CD8-positive, alpha-beta memory T cell (primary cell): ENCODE results near the gene NAGA. TPM values are rescaled to one million over a fixed set of nuclear protein-coding genes. Genes with fewer than 3 reads are reported as not detected.

Experiments
- CTCF ChIA-PET: fragments of 350-600 bp; sonication (Branson Sonifier 250); formaldehyde crosslinking; loops from one replicate; lab custom pipeline; 2021; ENCODE audit warnings: antibody characterized with exemption; lab: Charles Lee
- POLR2A ChIA-PET: fragments of 350-600 bp; sonication (Branson Sonifier 250); formaldehyde crosslinking; loops from one replicate; lab custom pipeline; 2021; ENCODE audit warnings: antibody characterized with exemption; lab: Charles Lee
- DNase-seq, 5 donors: peaks; one replicate each; pipeline versions ENCODE4 v3.0.0 to v3.0.0-alpha.2; 2020 to 2022; ENCODE audit warnings: mixed read lengths in 1 of 5
- H3K27ac ChIP-seq: one replicate; pipeline ENCODE4 v1.7.0; 2013; ENCODE audit warnings: low read depth, mild to moderate bottlenecking, low read length, moderate library complexity
- H3K27me3 ChIP-seq: 2 replicates; pipeline ENCODE4 v1.7.0; 2013; ENCODE audit warnings: low read length, mild to moderate bottlenecking; ENCODE audit not compliant: insufficient read depth, poor library complexity, severe bottlenecking
- H3K36me3 ChIP-seq: 2 replicates; pipeline ENCODE4 v1.7.0; 2013; ENCODE audit warnings: mild to moderate bottlenecking, low read length, moderate library complexity; ENCODE audit not compliant: insufficient read depth
- H3K4me1 ChIP-seq: 2 replicates; pipeline ENCODE4 v1.7.0; 2013; ENCODE audit warnings: mild to moderate bottlenecking, low read length, moderate library complexity; ENCODE audit not compliant: insufficient read depth
- H3K4me3 ChIP-seq: 2 replicates; pipeline ENCODE4 v1.7.0; 2013; ENCODE audit warnings: mild to moderate bottlenecking, low read length
- H3K9me3 ChIP-seq: 2 replicates; pipeline ENCODE4 v1.7.0; 2013; ENCODE audit warnings: mild to moderate bottlenecking, low read length
- H3K27ac Mint-ChIP-seq, 8 donors: one replicate each; pipeline ENCODE4 v1.8.0; 2020 to 2021; ENCODE audit warnings: mixed read lengths in 8 of 8, mild to moderate bottlenecking in 6 of 8, inconsistent platforms in 3 of 8, moderate library complexity in 3 of 8
- H3K27me3 Mint-ChIP-seq, 2 donors: one replicate each; pipeline ENCODE4 v1.8.0; 2020 to 2021; ENCODE audit warnings: mixed read lengths in 2 of 2, mild to moderate bottlenecking in 1 of 2, moderate library complexity in 1 of 2
- H3K36me3 Mint-ChIP-seq, 3 donors: one replicate each; pipeline ENCODE4 v1.8.0; 2020 to 2021; ENCODE audit warnings: mixed read lengths in 3 of 3, inconsistent platforms in 1 of 3, mild to moderate bottlenecking in 1 of 3
- H3K4me1 Mint-ChIP-seq, 3 donors: one replicate each; pipeline ENCODE4 v1.8.0; 2020 to 2021; ENCODE audit warnings: mixed read lengths in 3 of 3, inconsistent platforms in 1 of 3, mild to moderate bottlenecking in 1 of 3
- H3K4me3 Mint-ChIP-seq, 7 donors: one replicate each; pipeline ENCODE4 v1.8.0; 2020 to 2021; ENCODE audit warnings: mixed read lengths in 7 of 7, mild to moderate bottlenecking in 6 of 7, moderate library complexity in 4 of 7, inconsistent platforms in 2 of 7
- H3K9me3 Mint-ChIP-seq, 5 donors: one replicate each; pipeline ENCODE4 v1.8.0; 2020 to 2022; ENCODE audit warnings: mixed read lengths in 5 of 5, mild to moderate bottlenecking in 3 of 5, moderate library complexity in 2 of 5, inconsistent platforms in 1 of 5
- polyA plus RNA-seq: library from polyadenylated mRNA; unstranded; fragments of 300-500 nt; fragmentation: Illumina TruSeq; gene quantifications from one replicate; pipeline ENCODE4 v1.2.3, GENCODE V29; 2021
- total RNA-seq, 2 experiments: library from RNA; stranded (reverse); gene quantifications; one replicate each; pipeline ENCODE4 v1.2.3, GENCODE V29; 2021

Gene NAGA
- total and polyA plus RNA-seq, 3 experiments from 2014 or later, result 19.0 to 21.2 (median 20.3) TPM

DNA sequence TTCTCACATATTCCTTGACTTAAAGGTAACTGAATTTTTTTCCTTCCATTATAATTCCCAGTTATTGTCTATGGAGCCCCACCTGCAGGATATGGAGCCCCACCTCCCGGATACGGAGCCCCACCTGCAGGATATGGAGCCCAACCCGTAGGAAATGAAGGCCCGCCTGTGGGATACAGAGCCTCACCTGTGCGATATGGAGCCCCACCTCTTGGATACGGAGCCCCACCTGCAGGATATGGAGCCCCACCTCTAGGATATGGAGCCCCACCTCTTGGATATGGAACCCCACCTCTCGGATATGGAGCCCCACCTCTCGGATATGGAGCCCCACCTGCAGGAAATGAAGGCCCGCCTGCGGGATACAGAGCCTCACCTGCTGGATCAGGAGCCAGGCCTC, 43.9 kb downstream of the NAGA start:
- DNase-seq, result no peak
- H3K9me3 Mint-ChIP-seq, result no peaks in the 10 kb centered on the region
- H3K4me3 Mint-ChIP-seq, result no peak overlapping the region
- peaks cover 10 to 19% (median 17%) of the 10 kb centered on the region in 3 donors for H3K4me1 Mint-ChIP-seq
- Histone ChIP-seq H3K27me3 (no peaks in the 10 kb centered on the region), H3K4me1 (peaks cover 9% of the 10 kb centered on the region), H3K9me3 (no peaks in the 10 kb centered on the region), H3K27ac (no peak overlapping the region), H3K4me3 (no peak overlapping the region), H3K36me3 (no peaks in the 10 kb centered on the region)
- POLR2A ChIA-PET, result no interaction called here
- H3K36me3 Mint-ChIP-seq, result no peaks in the 10 kb centered on the region
- peaks cover 0 to 1% of the 10 kb centered on the region in 2 donors for H3K27me3 Mint-ChIP-seq
- CTCF ChIA-PET, result no interaction called here
- H3K27ac Mint-ChIP-seq, result no peak overlapping the region

GRCh38 chr22:42025421-42025820, 45.2 kb downstream of the NAGA start:
- peaks cover 9% of the 10 kb centered on the region for H3K4me1 ChIP-seq
- ChIA-PET CTCF (no interaction called here), POLR2A (no interaction called here)
- Mint-ChIP-seq H3K27ac (no peak overlapping the region), H3K9me3 (no peaks in the 10 kb centered on the region), H3K4me3 (no peak overlapping the region), H3K4me1 (peaks cover 10 to 17% (median 10%) of the 10 kb centered on the region in 3 donors), H3K36me3 (no peaks in the 10 kb centered on the region), H3K27me3 (peaks cover 0 to 1% of the 10 kb centered on the region in 2 donors)
- no peaks in the 10 kb centered on the region for H3K9me3 ChIP-seq
- H3K4me3 ChIP-seq, result no peak overlapping the region
- no peaks in the 10 kb centered on the region for H3K27me3 ChIP-seq
- no peak for DNase-seq
- H3K36me3 ChIP-seq, result no peaks in the 10 kb centered on the region
- no peak overlapping the region for H3K27ac ChIP-seq

DNA sequence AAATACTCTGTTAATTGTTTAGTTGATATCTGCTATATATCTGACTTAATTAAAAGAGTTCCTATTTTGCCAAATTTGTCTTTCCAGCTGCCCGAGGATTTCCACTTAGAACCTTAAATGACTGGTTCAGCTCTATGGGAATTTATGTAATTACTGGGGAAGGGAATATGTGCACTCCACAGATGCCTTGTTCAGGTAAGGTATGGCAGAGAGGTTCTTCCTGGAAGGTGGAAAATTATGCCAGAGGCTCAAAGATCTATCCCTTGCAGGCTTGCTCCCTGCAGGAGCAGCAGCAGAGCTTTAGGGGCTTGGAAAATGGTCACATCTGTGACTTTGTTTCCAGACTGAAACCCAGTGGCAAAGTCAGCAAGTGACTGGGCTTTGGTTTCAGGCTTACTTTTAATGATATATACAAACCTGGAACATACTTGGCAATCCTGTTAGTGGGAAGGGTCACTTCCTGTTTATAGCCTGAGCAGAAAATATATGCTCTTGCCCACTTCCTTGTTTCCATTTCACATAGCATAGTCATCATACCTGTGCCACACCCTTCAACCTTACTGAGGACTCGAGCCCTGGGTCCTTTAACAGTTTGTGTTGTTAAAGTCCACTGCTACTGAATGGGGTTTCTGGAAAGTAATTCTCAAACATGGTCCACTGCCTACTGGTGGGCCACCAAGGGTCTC, 48.3 kb downstream of the NAGA start:
- H3K27ac ChIP-seq, result no peak overlapping the region
- H3K9me3 ChIP-seq, result no peaks in the 10 kb centered on the region
- CTCF ChIA-PET, result no interaction called here
- no peaks in the 10 kb centered on the region for H3K27me3 ChIP-seq
- no peaks in the 10 kb centered on the region for H3K36me3 ChIP-seq
- Mint-ChIP-seq H3K9me3 (no peaks in the 10 kb centered on the region), H3K4me3 (no peak overlapping the region), H3K36me3 (no peaks in the 10 kb centered on the region), H3K27me3 (peaks cover 3 to 4% of the 10 kb centered on the region in 2 donors), H3K4me1 (peaks cover 10 to 17% (median 10%) of the 10 kb centered on the region in 3 donors), H3K27ac (peak overlapping the region in 4 of 8 donors; percentile 31 to 70 (median 64))
- no peak overlapping the region for H3K4me3 ChIP-seq
- POLR2A ChIA-PET, result no interaction called here
- peaks cover 9% of the 10 kb centered on the region for H3K4me1 ChIP-seq
- DNase-seq, result no peak

DNA sequence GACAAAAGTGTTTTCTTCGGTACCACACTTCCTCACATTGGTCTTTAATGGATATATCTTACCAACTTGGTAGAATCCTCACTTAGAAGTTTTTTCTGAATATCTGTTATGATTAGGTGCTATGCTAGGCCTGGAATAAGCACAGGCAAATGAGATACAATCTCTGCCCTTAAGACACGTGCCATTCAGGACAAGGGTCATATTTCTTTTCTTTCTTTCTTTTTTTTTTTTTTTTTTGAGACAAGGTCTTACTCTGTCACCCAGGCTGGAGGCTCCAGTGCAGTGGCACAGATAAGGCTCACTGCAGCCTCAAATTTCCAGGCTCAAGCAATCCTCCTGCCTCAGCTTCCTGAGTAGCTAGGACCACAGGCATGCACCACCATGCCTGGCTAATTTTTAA, 49.0 kb downstream of the NAGA start:
- no peak overlapping the region for H3K4me3 ChIP-seq
- Mint-ChIP-seq H3K27ac (no peak overlapping the region), H3K4me3 (no peak overlapping the region), H3K27me3 (peaks cover 4 to 11% of the 10 kb centered on the region in 2 donors), H3K36me3 (peaks cover 0 to 1% (median 0%) of the 10 kb centered on the region in 3 donors), H3K9me3 (no peaks in the 10 kb centered on the region), H3K4me1 (peaks cover 10 to 17% (median 10%) of the 10 kb centered on the region in 3 donors)
- no peaks in the 10 kb centered on the region for H3K9me3 ChIP-seq
- H3K27ac ChIP-seq, result no peak overlapping the region
- no peaks in the 10 kb centered on the region for H3K27me3 ChIP-seq
- no peak for DNase-seq
- peaks cover 9% of the 10 kb centered on the region for H3K4me1 ChIP-seq
- CTCF ChIA-PET, result no interaction called here
- H3K36me3 ChIP-seq, result no peaks in the 10 kb centered on the region
- POLR2A ChIA-PET, result no interaction called here

DNA sequence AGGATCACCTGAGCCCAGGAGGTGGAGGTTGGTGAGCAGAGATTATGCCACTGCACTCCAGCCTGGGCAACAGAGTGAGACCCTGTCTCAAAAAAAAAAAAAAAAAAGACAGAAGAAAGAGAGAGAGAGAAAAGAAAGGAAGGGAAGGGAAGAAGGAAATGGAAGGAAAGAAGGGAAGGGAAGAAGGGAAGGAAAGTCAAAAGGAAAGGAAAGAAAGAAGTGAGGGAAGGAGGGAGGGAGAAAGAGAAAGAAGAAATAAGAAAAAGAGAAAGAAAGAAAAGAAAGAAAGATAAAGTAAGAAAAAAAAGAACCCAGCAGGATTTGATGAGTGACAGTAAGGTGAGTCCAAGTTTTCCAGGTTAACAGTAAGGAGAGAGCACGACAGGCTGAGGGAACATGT, 52.4 kb downstream of the NAGA start:
- no peaks in the 10 kb centered on the region for H3K9me3 ChIP-seq
- H3K27me3 ChIP-seq, result no peaks in the 10 kb centered on the region
- H3K4me3 ChIP-seq, result no peak overlapping the region
- Mint-ChIP-seq H3K36me3 (peaks cover 0 to 1% (median 0%) of the 10 kb centered on the region in 3 donors), H3K9me3 (no peaks in the 10 kb centered on the region), H3K4me1 (peaks cover 8 to 13% (median 10%) of the 10 kb centered on the region in 3 donors), H3K4me3 (no peak overlapping the region), H3K27ac (no peak overlapping the region), H3K27me3 (peaks cover 11 to 26% of the 10 kb centered on the region in 2 donors)
- DNase-seq, result no peak
- H3K36me3 ChIP-seq, result no peaks in the 10 kb centered on the region
- H3K4me1 ChIP-seq, result peaks cover 9% of the 10 kb centered on the region
- ChIA-PET CTCF (no interaction called here), POLR2A (no interaction called here)
- H3K27ac ChIP-seq, result no peak overlapping the region

DNA sequence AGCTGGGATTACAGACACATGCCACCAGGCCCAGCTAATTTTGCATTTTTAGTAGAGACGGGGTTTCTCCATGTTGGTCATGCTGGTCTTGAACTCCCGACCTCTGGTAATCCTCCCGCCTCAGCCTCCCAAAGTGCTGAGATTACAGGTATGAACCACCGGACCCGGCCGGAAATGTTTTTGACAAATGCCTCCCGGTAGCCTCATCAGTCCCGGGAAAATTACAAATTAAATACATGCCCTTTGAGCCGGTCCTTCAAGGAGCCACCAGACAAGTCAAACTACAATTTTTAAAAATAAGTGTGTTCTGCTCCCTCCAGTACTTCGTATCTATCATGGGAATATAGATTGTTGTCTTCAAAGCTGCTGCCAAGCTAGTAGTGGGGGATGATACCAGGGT, 54.5 kb downstream of the NAGA start:
- Mint-ChIP-seq H3K27me3 (peaks cover 18 to 26% of the 10 kb centered on the region in 2 donors), H3K4me1 (no peaks in the 10 kb centered on the region), H3K27ac (no peak overlapping the region), H3K9me3 (peaks cover 4 to 14% (median 9%) of the 10 kb centered on the region in 5 donors), H3K36me3 (peaks cover 0 to 3% (median 1%) of the 10 kb centered on the region in 3 donors), H3K4me3 (no peak overlapping the region)
- Histone ChIP-seq H3K4me1 (no peaks in the 10 kb centered on the region), H3K9me3 (no peaks in the 10 kb centered on the region), H3K4me3 (no peak overlapping the region), H3K36me3 (no peaks in the 10 kb centered on the region), H3K27me3 (no peaks in the 10 kb centered on the region), H3K27ac (no peak overlapping the region)
- ChIA-PET POLR2A (no interaction called here), CTCF (no interaction called here)
- no peak for DNase-seq

DNA sequence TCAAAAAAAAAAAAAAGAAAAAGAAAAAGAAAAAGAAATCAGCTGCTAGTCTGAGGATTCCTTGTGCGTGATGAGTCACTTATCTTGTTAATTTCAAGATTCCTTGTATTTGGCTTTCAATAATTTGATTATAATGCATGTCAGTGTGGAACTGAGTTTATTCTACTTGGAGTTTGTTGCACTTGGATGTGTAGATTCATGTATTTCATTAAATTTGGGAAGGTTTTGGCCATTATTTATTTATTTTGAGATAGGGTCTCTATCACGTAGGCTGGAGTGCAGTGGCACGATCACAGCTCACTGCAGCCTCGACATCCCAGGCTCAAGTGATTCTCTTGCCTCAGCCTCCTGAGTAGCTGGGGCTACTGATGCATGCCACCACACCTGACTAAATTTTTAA, 57.2 kb downstream of the NAGA start:
- H3K27ac ChIP-seq, result no peak overlapping the region
- H3K27ac Mint-ChIP-seq, result no peak overlapping the region
- no peaks in the 10 kb centered on the region for H3K4me1 Mint-ChIP-seq
- peaks cover 11 to 32% (median 20%) of the 10 kb centered on the region in 5 donors for H3K9me3 Mint-ChIP-seq
- DNase-seq, result no peak
- H3K4me3 ChIP-seq, result no peak overlapping the region
- H3K36me3 Mint-ChIP-seq, result peaks cover 0 to 13% (median 1%) of the 10 kb centered on the region in 3 donors
- CTCF ChIA-PET, result no interaction called here
- H3K9me3 ChIP-seq, result no peaks in the 10 kb centered on the region
- H3K27me3 Mint-ChIP-seq, result peaks cover 19 to 41% of the 10 kb centered on the region in 2 donors
- H3K36me3 ChIP-seq, result no peaks in the 10 kb centered on the region
- POLR2A ChIA-PET, result no interaction called here
- H3K27me3 ChIP-seq, result no peaks in the 10 kb centered on the region
- no peak overlapping the region for H3K4me3 Mint-ChIP-seq
- no peaks in the 10 kb centered on the region for H3K4me1 ChIP-seq

- Mint-ChIP-seq H3K27me3 (peaks cover 14 to 25% of the 10 kb centered on the region in 2 donors), H3K4me1 (no peaks in the 10 kb centered on the region), H3K4me3 (no peak overlapping the region), H3K27ac (no peak overlapping the region), H3K9me3 (peaks cover 11 to 32% (median 21%) of the 10 kb centered on the region in 5 donors), H3K36me3 (peaks cover 0 to 13% (median 0%) of the 10 kb centered on the region in 3 donors)
- no peak overlapping the region for H3K27ac ChIP-seq
- no peaks in the 10 kb centered on the region for H3K9me3 ChIP-seq
- no peak for DNase-seq
- H3K4me1 ChIP-seq, result no peaks in the 10 kb centered on the region
- H3K27me3 ChIP-seq, result no peaks in the 10 kb centered on the region
- POLR2A ChIA-PET, result no interaction called here
- no peaks in the 10 kb centered on the region for H3K36me3 ChIP-seq
- CTCF ChIA-PET, result no interaction called here
- H3K4me3 ChIP-seq, result no peak overlapping the region
Measured at GRCh38 chr22:42010778-42011177, 59.8 kb downstream of the NAGA start.
